Measurements from ENCODE around the gene CKAP2L.

DNA sequence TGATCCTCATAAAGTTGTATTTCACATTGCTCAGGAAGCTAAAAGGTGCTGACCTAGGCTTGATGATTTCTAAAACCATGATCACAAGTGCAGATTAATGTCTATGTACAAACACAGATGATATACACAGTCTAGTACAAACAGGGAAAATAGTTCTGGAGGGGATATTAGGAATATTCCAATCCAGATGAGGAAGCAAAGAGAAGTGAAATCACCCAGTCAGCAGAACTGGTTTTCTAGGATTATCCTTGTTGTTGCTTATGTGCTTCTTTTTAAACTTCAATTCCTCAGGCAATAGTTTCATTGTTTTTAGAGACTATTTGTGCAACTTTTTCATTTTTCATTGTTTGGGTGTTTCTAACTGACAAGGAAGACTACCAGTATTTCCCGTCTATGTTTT, 15.2 kb upstream of the CKAP2L start:
- TF ChIP-seq, protein P1, sequence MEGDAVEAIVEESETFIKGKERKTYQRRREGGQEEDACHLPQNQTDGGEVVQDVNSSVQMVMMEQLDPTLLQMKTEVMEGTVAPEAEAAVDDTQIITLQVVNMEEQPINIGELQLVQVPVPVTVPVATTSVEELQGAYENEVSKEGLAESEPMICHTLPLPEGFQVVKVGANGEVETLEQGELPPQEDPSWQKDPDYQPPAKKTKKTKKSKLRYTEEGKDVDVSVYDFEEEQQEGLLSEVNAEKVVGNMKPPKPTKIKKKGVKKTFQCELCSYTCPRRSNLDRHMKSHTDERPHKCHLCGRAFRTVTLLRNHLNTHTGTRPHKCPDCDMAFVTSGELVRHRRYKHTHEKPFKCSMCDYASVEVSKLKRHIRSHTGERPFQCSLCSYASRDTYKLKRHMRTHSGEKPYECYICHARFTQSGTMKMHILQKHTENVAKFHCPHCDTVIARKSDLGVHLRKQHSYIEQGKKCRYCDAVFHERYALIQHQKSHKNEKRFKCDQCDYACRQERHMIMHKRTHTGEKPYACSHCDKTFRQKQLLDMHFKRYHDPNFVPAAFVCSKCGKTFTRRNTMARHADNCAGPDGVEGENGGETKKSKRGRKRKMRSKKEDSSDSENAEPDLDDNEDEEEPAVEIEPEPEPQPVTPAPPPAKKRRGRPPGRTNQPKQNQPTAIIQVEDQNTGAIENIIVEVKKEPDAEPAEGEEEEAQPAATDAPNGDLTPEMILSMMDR (conservative IDR thresholded peaks at IDR 0.05; ENCODE audit: low read depth, low read length): no peak
- TF ChIP-seq EZH2phosphoT487 (IDR thresholded peaks at IDR 0.05; ENCODE audit: borderline replicate concordance, low read length) (no peak), EZH2 (IDR thresholded peaks at IDR 0.05; ENCODE audit: low read length, unreplicated experiment) (no peak)

Measured in PC-3 (cell line).